ENCODE results near the gene LMX1A.

LMX1A gene

GRCh38 chr1:165222580-165222979 is 133.9 kb downstream of the LMX1A start:
- Histone ChIP-seq H3K36me3 (ENCODE audit: insufficient read depth, low read length) (no peaks in the 10 kb centered on the region), H3K9ac (ENCODE audit: low read depth, low read length) (no peak overlapping the region), H3K4me1 (ENCODE audit: insufficient read depth, low read length) (no peaks in the 10 kb centered on the region; the same call in 1 of the 2 replicates), H3K9me3 (ENCODE audit: control insufficient read depth, insufficient read depth, low read length) (no peaks in the 10 kb centered on the region)

- H3K9ac ChIP-seq (ENCODE audit: low read depth, low read length), result no peak overlapping the region
- H3K4me1 ChIP-seq (ENCODE audit: insufficient read depth, low read length), result peaks cover 6% of the 10 kb centered on the region; the same call in 1 of the 2 replicates
- H3K9me3 ChIP-seq (ENCODE audit: control insufficient read depth, insufficient read depth, low read length), result no peaks in the 10 kb centered on the region
- no peaks in the 10 kb centered on the region for H3K36me3 ChIP-seq (ENCODE audit: insufficient read depth, low read length)
Measured at GRCh38 chr1:165218731-165219130, 137.8 kb downstream of the LMX1A start.

- no peak overlapping the region for H3K9ac ChIP-seq (ENCODE audit: low read depth, low read length)
- no peaks in the 10 kb centered on the region for H3K9me3 ChIP-seq (ENCODE audit: control insufficient read depth, insufficient read depth, low read length)
- H3K4me1 ChIP-seq (ENCODE audit: insufficient read depth, low read length), result peaks cover 6% of the 10 kb centered on the region; the same call in 1 of the 2 replicates
- H3K36me3 ChIP-seq (ENCODE audit: insufficient read depth, low read length), result no peaks in the 10 kb centered on the region
Measured at GRCh38 chr1:165217958-165218357, 138.6 kb downstream of the LMX1A start.

GRCh38 chr1:165216254-165216653 is 140.3 kb downstream of the LMX1A start:
- Histone ChIP-seq H3K9me3 (ENCODE audit: control insufficient read depth, insufficient read depth, low read length) (no peaks in the 10 kb centered on the region), H3K36me3 (ENCODE audit: insufficient read depth, low read length) (no peaks in the 10 kb centered on the region), H3K9ac (ENCODE audit: low read depth, low read length) (no peak overlapping the region), H3K4me1 (ENCODE audit: insufficient read depth, low read length) (peaks cover 6% of the 10 kb centered on the region; the same call in 1 of the 2 replicates)

- H3K4me1 ChIP-seq (ENCODE audit: insufficient read depth, low read length), result peaks cover 6% of the 10 kb centered on the region; the same call in 1 of the 2 replicates
- no peak overlapping the region for H3K9ac ChIP-seq (ENCODE audit: low read depth, low read length)
- no peaks in the 10 kb centered on the region for H3K36me3 ChIP-seq (ENCODE audit: insufficient read depth, low read length)
- no peaks in the 10 kb centered on the region for H3K9me3 ChIP-seq (ENCODE audit: control insufficient read depth, insufficient read depth, low read length)
Measured at GRCh38 chr1:165215676-165216075, 140.8 kb downstream of the LMX1A start.

GRCh38 chr1:165212229-165212628 is 144.3 kb downstream of the LMX1A start:
- peaks cover 4% of the 10 kb centered on the region; the same call in 1 of the 2 replicates for H3K4me1 ChIP-seq (ENCODE audit: insufficient read depth, low read length)
- no peaks in the 10 kb centered on the region for H3K36me3 ChIP-seq (ENCODE audit: insufficient read depth, low read length)
- H3K9me3 ChIP-seq (ENCODE audit: control insufficient read depth, insufficient read depth, low read length), result no peaks in the 10 kb centered on the region
- H3K9ac ChIP-seq (ENCODE audit: low read depth, low read length), result no peak overlapping the region

GRCh38 chr1:165207853-165208515 is 148.5 kb downstream of the LMX1A start:
- H3K9me3 ChIP-seq (ENCODE audit: control insufficient read depth, insufficient read depth, low read length), result no peaks in the 10 kb centered on the region
- no peaks in the 10 kb centered on the region for H3K4me1 ChIP-seq (ENCODE audit: insufficient read depth, low read length)
- no peak overlapping the region for H3K9ac ChIP-seq (ENCODE audit: low read depth, low read length)
- no peaks in the 10 kb centered on the region for H3K36me3 ChIP-seq (ENCODE audit: insufficient read depth, low read length)

GRCh38 chr1:165205145-165205544 is 151.4 kb downstream of the LMX1A start:
- Histone ChIP-seq H3K9me3 (ENCODE audit: control insufficient read depth, insufficient read depth, low read length) (no peaks in the 10 kb centered on the region), H3K9ac (ENCODE audit: low read depth, low read length) (no peak overlapping the region), H3K4me1 (ENCODE audit: insufficient read depth, low read length) (no peaks in the 10 kb centered on the region), H3K36me3 (ENCODE audit: insufficient read depth, low read length) (no peaks in the 10 kb centered on the region)

GRCh38 chr1:165204548-165204947 is 152.0 kb downstream of the LMX1A start:
- Histone ChIP-seq H3K4me1 (ENCODE audit: insufficient read depth, low read length) (no peaks in the 10 kb centered on the region), H3K9me3 (ENCODE audit: control insufficient read depth, insufficient read depth, low read length) (no peaks in the 10 kb centered on the region), H3K36me3 (ENCODE audit: insufficient read depth, low read length) (no peaks in the 10 kb centered on the region), H3K9ac (ENCODE audit: low read depth, low read length) (no peak overlapping the region)

- H3K9ac ChIP-seq (ENCODE audit: low read depth, low read length), result no peak overlapping the region
- no peaks in the 10 kb centered on the region for H3K36me3 ChIP-seq (ENCODE audit: insufficient read depth, low read length)
- no peaks in the 10 kb centered on the region for H3K4me1 ChIP-seq (ENCODE audit: insufficient read depth, low read length)
- H3K9me3 ChIP-seq (ENCODE audit: control insufficient read depth, insufficient read depth, low read length), result no peaks in the 10 kb centered on the region
Measured at GRCh38 chr1:165191087-165191486, 165.4 kb downstream of the LMX1A start.

GRCh38 chr1:165189913-165190312 is 166.6 kb downstream of the LMX1A start:
- no peak overlapping the region for H3K9ac ChIP-seq (ENCODE audit: low read depth, low read length)
- H3K4me1 ChIP-seq (ENCODE audit: insufficient read depth, low read length), result no peaks in the 10 kb centered on the region
- H3K36me3 ChIP-seq (ENCODE audit: insufficient read depth, low read length), result no peaks in the 10 kb centered on the region
- H3K9me3 ChIP-seq (ENCODE audit: control insufficient read depth, insufficient read depth, low read length), result no peaks in the 10 kb centered on the region

- no peaks in the 10 kb centered on the region for H3K36me3 ChIP-seq (ENCODE audit: insufficient read depth, low read length)
- H3K9ac ChIP-seq (ENCODE audit: low read depth, low read length), result no peak overlapping the region
- H3K4me1 ChIP-seq (ENCODE audit: insufficient read depth, low read length), result no peaks in the 10 kb centered on the region
- H3K9me3 ChIP-seq (ENCODE audit: control insufficient read depth, insufficient read depth, low read length), result no peaks in the 10 kb centered on the region
Measured at GRCh38 chr1:165189011-165189410, 167.5 kb downstream of the LMX1A start.

GRCh38 chr1:165187031-165188009 is 169.2 kb downstream of the LMX1A start:
- Histone ChIP-seq H3K9ac (ENCODE audit: low read depth, low read length) (no peak overlapping the region), H3K9me3 (ENCODE audit: control insufficient read depth, insufficient read depth, low read length) (no peaks in the 10 kb centered on the region), H3K36me3 (ENCODE audit: insufficient read depth, low read length) (no peaks in the 10 kb centered on the region), H3K4me1 (ENCODE audit: insufficient read depth, low read length) (no peaks in the 10 kb centered on the region)

- H3K9ac ChIP-seq (ENCODE audit: low read depth, low read length), result no peak overlapping the region
- H3K4me1 ChIP-seq (ENCODE audit: insufficient read depth, low read length), result no peaks in the 10 kb centered on the region
- no peaks in the 10 kb centered on the region for H3K9me3 ChIP-seq (ENCODE audit: control insufficient read depth, insufficient read depth, low read length)
- H3K36me3 ChIP-seq (ENCODE audit: insufficient read depth, low read length), result no peaks in the 10 kb centered on the region
Measured at GRCh38 chr1:165185161-165185889, 171.2 kb downstream of the LMX1A start.

Measured in ES-I3 (cell line).